AG09319 (cell line): Measurements from ENCODE around the gene HAUS7.
A peak's percentile ranks its signal among the peaks of the same experiment; 100 is the strongest.

ENCODE experiments used
- DNase-seq: peaks from one replicate; pipeline ENCODE4 v3.0.0-alpha.2; 2010; ENCODE audit warnings: low read depth; ENCODE audit errors: extremely low read depth
- TF ChIP-seq, protein P1 (sequence below): IDR thresholded peaks from 2 replicates; pipeline ENCODE4 v1.5.1; 2011; ENCODE audit warnings: low read depth, mild to moderate bottlenecking, inconsistent platforms, low read length, moderate library complexity

HAUS7 gene

DNA sequence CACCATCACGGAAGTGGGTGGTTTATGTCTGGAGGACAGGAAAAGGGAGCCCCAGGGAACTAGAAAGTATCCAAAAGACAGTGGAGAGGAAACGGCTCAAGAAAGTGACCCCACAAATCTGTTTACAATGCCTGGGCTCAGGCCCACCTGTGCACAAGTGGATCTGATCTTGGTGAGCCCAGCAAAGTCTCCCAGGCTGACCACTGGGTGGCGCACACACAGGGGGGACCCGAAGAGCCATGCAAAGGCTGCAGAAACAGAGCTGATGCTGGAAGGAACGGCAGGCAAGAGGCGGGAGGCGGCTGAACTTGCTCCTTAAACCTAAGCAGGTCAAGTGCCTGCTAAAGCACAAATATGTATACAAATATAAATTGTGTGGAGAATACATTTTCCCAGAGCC is 9.6 kb downstream of the HAUS7 start:
- DNase-seq, result no peak
- TF ChIP-seq, protein P1, sequence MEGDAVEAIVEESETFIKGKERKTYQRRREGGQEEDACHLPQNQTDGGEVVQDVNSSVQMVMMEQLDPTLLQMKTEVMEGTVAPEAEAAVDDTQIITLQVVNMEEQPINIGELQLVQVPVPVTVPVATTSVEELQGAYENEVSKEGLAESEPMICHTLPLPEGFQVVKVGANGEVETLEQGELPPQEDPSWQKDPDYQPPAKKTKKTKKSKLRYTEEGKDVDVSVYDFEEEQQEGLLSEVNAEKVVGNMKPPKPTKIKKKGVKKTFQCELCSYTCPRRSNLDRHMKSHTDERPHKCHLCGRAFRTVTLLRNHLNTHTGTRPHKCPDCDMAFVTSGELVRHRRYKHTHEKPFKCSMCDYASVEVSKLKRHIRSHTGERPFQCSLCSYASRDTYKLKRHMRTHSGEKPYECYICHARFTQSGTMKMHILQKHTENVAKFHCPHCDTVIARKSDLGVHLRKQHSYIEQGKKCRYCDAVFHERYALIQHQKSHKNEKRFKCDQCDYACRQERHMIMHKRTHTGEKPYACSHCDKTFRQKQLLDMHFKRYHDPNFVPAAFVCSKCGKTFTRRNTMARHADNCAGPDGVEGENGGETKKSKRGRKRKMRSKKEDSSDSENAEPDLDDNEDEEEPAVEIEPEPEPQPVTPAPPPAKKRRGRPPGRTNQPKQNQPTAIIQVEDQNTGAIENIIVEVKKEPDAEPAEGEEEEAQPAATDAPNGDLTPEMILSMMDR, result peak; percentile 63

DNA sequence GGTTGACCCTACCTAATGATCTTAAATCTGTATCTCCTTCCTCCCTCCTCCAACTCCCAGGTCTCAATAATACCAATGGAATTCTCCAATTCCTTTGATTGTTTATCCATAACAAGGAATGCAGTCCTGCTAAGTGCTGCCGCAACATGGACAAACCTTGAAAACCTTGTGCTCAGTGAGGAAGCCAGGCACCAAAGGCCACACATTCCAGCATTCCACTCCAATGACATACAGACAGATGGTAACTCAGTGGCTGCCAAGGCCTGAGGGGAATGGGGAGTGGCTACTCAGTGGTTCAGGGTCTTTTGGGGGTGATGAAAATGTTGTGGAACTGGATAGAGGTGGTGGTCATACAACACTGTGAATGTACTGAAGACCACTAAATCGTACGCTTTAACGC is 10.4 kb downstream of the HAUS7 start:
- TF ChIP-seq, protein P1, result no peak
- no peak for DNase-seq

DNA sequence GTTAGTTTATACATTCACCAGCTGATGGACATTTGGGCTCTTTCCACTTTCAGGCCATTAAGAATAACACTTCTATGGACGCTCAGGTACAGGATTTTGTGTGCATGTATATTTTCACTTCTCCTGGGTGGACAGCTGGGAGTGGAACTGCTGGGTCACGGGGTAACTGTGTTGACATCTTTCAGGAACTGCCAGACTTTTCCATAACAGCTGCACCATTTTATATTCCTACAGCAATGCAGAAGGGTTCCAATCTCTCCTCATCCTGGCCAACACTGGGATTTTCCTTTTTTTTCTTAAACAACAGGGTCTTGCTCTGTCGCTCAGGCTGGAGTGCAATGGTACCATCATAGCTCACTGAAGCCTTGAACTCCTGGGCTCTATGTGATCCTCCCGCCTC is 11.9 kb downstream of the HAUS7 start:
- TF ChIP-seq, protein P1, result no peak
- DNase-seq, result no peak

DNA sequence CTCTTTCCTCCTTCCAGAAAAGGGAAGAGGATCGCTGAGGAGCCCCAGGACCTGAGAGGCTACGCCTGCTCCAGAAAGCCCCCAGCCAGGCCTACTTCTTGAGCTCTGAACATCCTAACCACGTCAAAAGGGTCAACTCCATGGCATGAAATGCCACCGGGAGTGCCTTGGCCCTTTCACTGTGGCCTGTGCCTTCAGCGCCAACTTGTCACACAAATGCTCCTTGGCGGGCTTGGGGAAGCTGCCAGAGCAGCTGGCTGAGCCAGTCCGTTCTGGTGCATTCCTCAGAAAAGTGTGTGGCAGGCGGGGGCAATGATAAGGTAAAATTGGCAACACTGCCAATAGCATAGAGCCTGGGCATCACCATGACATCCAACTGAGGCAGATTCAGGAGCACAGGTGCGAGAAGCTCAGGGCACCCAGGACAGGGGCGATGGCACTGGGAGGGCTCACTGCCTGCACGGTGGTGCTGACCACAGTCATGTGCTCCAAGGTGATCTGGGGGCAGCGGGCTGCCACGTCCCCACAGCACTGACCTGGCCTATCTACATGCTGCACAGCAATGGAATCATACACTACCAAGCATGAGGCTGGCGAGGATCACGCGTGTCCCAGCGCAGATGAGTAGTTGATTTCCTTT is 12.4 kb downstream of the HAUS7 start:
- no peak for DNase-seq
- TF ChIP-seq, protein P1, result no peak

DNA sequence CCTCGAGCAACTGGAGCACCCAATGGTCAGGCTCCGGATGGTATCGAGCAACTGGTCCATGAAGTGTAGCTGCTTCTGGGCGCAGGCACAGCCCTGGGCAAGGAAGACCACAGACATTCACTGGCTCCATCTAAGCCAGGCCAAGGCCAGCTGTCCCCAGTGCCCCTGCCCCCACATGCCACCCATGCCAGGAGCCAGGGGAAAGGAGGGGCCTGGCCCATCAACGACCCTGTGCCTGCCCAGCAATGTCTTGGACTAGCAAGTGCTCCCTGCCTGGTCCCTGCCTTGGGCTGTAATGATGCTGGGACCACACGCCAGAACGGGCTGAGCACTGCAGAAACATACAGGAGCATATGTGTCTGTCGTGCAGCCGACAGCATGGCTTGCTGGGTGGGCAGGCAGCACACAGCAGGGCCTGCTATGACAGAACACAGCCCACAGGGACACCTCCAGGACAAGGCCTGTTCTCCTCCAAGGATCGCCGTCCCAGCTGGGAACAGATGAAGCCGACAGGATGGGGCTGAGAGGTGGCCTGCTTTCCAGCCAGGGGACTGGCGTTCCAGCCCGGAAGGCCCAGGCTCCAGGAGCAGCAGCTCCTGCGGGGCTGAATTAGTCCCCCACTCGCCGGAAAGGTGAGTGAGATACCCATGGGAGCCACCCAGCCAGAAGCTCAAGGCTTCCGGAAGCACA is 13.1 kb downstream of the HAUS7 start:
- no peak for DNase-seq
- TF ChIP-seq, protein P1, result no peak

DNA sequence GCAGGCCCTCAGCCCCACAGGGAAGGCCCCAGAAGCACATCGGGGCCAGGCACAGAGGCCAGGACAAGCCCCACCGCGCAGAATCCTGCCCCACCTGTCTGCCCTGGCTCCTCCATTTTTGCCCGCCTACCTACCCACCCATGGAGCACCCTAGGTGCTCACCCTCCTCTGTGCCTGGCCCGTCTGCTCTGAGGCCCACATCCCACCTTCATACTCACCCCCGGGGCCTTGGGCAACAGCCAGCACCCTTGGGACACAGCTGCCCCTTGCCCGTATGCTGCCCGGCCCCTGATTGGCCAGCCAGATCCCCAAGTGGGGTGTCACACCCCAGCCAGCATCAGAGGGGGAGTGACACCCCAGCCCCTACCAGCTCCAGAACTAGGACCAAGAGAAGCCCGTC is 13.7 kb downstream of the HAUS7 start:
- DNase-seq, result no peak
- TF ChIP-seq, protein P1, result no peak

DNA sequence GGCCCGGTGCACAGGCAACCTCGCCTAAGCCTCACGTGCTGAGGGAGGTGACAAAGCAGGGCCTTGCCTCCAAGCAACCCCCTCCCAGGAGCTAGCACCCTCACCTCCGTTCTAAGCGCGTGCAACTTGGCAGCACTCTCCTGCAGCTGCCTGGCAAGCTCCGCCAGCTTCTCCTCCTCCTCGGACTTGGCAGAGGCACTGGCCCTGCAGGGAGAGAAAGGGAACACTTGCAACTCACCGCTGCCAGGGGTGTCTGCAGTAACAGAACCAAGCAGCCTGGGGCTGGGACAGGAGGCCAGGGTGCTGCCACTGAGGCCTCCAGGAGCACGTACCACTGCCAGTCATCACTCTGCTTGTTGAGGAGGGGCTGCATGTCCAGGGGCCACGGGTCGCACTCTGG is 14.2 kb downstream of the HAUS7 start:
- TF ChIP-seq, protein P1, result no peak
- DNase-seq, result no peak
